GM19043 (cell line): ENCODE results near the gene SPDYE2.
"Not testable (repeated sequence)": the region's sequence is repeated elsewhere in the genome, so short reads cannot be mapped to it uniquely, and the experiment has no call there.

ENCODE experiments used
- ATAC-seq: cut with Tn5 transposase; IDR thresholded peaks from one replicate; pipeline ENCODE4 v1.9.1; 2021; ENCODE audit warnings: low read depth; ENCODE audit not compliant: unreplicated experiment

SPDYE2 gene

GRCh38 chr7:102535062-102535615 lies 15.9 kb upstream of the SPDYE2 start:
- not testable (repeated sequence) for ATAC-seq

- not testable (repeated sequence) for ATAC-seq
Observed at GRCh38 chr7:102540604-102541003, 10.4 kb upstream of the SPDYE2 start.

DNA sequence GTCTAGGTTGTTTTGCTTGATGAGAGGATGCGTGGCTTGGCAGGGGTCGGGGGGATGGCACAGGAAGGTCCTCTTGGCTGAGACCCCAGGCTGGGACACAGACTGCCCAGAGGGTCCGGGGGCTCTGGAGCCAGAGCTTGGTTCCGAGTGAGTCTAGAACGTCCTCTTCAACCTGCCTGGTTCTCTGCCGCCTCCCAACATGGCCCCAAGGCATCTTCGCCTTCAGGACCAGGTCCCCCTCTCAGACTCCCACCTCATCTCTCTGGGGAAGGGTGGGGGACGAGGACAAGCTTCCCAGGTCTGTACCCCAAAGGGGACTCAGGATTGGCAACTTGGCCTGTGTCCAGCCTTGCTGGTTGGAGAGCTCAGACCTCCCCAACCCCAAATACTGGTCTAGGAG lies 8.9 kb upstream of the SPDYE2 start:
- ATAC-seq: not testable (repeated sequence)

DNA sequence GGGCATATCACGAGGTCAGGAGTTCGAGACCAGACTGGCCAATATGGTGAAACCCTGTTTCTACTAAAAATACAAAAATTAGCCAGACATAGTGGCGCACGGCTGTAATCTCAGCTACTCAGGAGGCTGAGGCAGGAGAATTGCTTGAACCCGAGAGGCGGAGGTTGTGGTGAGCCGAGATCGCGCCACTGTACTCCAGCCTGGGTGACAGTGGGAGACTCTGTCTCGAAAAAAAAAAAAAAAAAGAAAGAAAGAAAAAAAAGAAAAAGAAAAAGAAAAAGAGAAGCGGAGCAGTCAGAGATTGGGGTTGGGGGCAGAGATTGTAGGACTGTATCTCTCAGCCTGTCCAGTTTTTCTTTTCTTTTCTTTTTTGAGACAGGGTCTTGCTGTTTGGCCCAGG lies 8.3 kb upstream of the SPDYE2 start:
- ATAC-seq: not testable (repeated sequence)

DNA sequence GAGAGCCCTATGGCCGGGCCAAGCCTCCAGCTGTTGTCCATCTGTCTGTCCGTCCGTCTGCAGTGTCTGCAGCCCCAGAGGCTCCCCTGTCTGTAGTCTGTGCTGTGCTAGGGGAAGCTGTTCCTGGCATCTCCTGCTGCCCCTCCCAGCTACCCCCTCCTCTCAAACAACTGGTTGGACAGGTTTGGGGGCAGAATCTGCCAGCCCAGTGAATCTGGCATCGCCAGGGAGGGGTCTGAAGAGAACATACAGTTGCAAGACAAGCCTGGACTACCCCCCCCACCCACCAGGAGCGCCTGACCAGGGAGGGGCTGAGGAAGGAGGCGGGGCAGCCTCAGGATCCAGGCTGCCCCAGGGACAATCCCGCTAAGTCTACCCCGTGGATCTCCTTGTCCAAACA lies 7.4 kb upstream of the SPDYE2 start, which contains the start of gene UPK3BL2:
Gene UPK3BL2, minus strand, starts transcription at position 101 of the 400 bp plus-strand sequence. Its CDS starts 60 bp downstream, at position 41.
- ATAC-seq: not testable (repeated sequence)

- not testable (repeated sequence) for ATAC-seq
Observed at GRCh38 chr7:102544372-102544771, 6.7 kb upstream of the SPDYE2 start.

GRCh38 chr7:102545288-102545687 lies 5.7 kb upstream of the SPDYE2 start:
- ATAC-seq: not testable (repeated sequence)

GRCh38 chr7:102546353-102546752 lies 4.7 kb upstream of the SPDYE2 start:
- peak; percentile 83 for ATAC-seq

- not testable (repeated sequence) for ATAC-seq
Observed at GRCh38 chr7:102568620-102569019, 17.6 kb downstream of the SPDYE2 start.

DNA sequence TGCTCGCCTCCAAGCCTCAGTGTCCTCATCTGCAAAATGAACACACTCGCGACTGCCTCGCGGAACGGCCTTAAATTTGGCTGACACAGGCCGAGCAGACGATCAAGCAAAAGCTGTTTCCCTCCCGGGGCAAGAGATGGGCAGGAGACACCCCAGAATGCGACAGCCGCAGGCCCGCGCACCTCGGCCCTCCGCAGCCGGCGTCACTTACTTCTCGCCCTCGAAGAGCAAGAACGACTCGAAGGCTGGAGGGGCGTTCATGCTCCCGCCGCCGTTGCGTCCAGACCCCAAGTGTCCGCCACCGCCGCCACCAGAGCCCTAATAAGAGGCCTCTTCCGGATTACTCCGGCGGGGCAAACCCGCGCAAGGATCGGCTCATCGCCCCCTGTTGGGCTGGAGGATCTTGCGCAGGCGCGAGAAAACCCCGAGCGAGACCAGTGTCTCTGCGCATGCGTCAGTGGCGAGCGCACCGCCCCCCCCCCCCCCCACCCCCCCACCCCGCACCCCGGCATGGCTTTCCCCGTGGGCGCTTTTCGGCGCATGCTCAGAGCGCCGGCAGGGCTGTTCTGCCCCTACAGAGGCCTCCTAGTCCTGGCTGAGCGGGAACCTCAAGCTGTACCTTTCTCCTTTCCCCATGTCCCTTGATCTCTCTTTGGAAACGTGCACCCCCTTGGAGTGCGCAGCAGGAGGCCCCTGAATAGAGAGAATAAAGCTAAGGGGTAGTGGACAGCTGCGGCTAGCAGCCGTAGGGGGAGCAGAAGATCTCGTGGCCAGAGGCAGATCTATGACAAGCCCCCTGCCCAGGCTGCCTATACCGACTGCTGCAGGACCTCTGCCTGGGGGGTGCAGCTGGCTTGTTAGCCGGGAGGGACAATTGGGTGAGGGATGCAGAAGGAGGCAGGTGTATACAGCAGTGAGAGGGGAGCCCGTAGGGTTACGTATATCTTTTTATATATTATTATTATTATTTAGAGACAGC lies 21.5 kb downstream of the SPDYE2 start, which contains the start of gene POLR2J3:
Gene POLR2J3, minus strand, starts transcription at position 323 of the 979 bp plus-strand sequence. Its CDS starts 62 bp downstream, at position 261.
- peak; percentile 93 for ATAC-seq

GRCh38 chr7:102574607-102575006 lies 23.6 kb downstream of the SPDYE2 start:
- ATAC-seq: not testable (repeated sequence)

- not testable (repeated sequence) for ATAC-seq
Observed at GRCh38 chr7:102576363-102576762, 25.3 kb downstream of the SPDYE2 start.

DNA sequence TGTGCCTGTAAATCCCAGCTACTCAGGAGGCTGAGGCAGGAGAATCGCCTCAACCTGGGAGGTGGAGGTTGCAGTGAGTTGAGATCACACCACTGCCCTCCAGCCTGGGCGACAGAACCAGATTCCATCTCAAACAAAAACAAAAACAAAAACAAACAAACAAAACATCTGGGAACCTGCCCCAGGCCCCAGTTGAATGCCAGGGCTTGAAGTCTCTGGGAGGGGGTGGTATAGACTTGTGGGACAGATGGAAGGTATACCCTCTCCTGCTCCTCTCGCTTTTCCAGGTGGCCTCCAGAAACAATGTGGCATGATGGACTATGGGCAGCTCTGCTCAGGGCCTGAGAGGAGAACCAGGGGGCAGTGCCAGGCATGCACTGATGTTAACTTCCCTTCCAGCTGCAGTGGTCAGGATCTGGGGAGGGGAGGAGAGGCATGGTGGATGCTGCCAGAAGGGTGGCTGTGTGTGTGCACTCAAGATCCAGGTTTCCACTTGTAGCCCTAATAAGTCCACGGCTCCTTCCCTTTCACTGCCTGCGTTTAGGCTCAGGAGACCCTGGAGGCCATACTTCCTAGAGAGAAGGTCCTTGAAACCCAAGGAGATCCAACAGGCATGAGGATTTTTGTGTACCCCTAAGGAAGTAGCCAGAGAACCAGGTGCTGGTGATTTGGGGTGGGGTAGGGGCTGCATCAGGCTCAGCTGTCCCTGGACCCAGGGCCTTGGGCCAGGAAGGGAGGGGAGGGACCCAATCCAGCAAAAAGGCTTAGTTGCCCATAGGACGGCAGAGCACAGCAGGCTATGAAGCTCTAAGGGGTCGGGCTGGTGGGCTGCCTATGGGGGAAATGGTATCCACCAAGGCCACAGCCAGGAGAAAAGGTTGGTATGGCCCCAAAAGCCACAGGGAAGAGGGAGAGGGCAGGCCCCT lies 26.6 kb downstream of the SPDYE2 start:
- not testable (repeated sequence) for ATAC-seq

DNA sequence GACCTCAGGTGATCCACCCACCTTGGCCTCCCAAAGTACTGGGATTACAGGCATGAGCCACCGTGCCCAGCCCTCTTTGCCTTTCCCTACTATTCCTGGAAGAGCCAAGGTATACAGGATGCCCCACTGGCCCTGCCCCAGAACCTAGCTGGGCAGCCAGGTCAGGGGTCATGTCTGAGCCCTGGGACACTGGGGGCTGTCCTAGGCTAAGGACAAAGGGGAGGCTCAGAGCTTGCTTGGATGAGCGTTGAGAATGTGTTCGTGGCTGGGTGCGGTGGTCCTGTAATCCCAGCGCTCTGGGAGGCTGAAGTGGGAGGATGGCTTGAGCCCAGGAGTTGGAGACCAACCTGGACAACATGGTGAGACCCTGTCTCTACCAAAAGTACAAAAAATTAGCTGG lies 27.5 kb downstream of the SPDYE2 start:
- not testable (repeated sequence) for ATAC-seq

DNA sequence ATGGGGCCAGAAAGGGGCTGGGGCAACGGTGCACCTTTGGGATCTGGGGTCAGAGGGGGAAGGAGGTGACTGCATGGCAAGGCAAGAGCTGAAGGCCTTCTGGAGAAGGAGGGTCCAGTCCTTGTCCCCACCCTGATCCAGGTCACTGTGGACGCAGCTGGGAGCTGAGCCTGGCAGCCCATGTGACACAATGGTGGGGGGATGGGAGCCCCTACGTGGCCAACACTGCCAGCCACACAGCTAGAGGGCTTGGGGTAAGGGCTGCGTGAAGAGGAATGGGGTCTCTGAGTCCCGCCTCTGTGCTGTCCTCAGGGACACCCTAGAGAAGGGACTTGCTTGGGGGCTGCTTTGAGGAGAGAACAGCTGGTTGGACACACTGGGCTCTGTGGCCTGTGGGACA lies 30.7 kb downstream of the SPDYE2 start:
- not testable (repeated sequence) for ATAC-seq

DNA sequence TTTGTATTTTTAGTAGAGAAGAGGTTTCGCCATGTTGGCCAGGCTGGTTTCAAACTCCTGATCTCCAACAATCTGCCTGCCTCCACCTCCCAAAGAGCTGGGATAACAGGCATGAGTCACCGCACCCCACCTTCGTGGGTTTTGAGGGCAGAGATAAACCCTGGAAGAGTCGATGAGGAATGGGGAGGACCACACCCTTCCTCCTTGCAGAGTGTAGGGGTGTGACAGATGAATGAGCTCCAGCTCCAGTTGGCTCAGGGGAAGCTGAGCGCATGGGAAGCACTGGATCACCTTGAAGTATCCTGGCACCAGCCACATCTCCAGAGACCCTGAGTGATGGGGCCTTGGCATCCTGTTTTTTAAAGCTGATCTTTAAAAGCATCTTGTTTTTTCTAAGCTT lies 32.5 kb downstream of the SPDYE2 start:
- not testable (repeated sequence) for ATAC-seq

GRCh38 chr7:102589857-102590256 lies 38.8 kb downstream of the SPDYE2 start:
- not testable (repeated sequence) for ATAC-seq

- peak; percentile 45 for ATAC-seq
Observed at GRCh38 chr7:102592477-102593019, 41.5 kb downstream of the SPDYE2 start.

DNA sequence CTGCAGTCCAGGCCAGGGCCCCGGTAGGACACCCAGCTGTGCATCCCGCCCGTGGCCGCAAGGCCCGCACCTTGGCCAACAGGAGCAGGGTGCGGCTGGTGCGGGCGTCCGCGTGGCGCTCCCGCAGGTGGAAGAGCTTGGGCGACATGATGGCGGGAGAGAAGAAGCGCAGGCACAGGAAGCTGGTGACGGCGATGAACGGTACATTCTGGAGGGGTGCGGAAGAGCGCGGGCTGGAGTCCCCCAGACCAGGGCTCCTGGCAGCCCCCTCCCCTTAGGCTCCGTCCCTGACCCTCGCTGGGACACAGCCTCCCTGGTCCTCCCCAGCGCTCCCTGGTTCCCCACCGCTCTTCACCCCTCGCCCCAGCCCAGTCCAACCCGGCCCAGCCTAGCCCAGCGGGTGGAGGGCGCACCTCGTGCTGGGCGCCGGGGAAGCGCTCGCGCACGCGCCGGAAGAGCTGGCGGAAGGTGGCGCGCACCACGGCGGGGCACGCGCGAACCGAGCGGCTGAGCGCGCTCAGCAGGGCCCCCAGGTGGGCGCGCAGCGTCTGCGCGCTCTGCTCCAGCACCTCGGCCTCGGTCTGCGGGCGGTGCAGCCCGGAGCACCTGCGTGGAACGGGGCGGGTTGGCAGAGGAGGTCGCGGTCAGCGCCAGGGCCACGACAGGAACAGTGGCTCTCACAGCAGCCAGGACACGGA lies 42.8 kb downstream of the SPDYE2 start:
- peak; percentile 58 for ATAC-seq
